ENCODE measurements around the gene DNAJB6. TPM values are rescaled to one million over a fixed set of nuclear protein-coding genes. Genes with fewer than 3 reads are reported as not detected.

Gene DNAJB6
- total RNA-seq, 1 experiment from 2014 or later, result 137 TPM

DNA sequence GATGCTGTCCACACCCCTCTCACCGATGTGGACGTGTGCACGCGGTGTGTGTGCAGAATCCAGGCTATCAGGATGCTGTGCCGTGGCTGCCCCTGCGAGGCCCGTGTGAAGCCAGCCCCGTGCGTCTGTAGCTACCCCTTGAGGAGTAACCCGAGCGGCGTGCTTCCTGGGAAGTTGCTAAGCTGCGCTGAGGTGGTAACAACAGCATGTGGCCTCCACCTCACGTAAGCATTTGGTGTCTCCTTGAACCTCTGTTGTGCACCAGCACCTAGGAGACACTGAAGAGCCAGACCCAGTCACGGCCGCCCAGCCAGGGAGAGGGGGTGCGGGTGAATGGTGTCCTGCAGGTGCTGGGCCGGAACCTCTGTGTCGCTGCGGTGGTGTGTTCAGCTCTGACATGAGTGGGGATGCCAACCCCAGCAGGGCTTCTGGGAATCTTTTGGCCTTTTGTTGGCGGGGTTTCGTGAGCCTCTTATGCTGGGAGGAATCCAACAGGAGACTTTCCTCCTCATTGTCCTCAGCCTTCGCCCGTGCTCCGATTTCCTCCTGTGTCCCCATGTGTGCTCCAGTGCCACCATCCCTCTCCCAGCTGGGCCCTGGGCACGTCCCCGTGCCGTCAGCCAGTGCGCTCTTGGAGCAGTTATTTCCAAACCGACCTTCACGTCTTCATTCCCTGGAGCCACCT, 60.4 kb downstream of the DNAJB6 start:
- Mint-ChIP-seq H3K27me3 (ENCODE audit: unreplicated experiment) (no peaks in the 10 kb centered on the region), H3K27ac (ENCODE audit: unreplicated experiment) (peak overlapping the region; percentile 9), H3K36me3 (ENCODE audit: insufficient read depth, unreplicated experiment) (peaks cover 71% of the 10 kb centered on the region), H3K9me3 (ENCODE audit: low read depth, unreplicated experiment) (no peaks in the 10 kb centered on the region), H3K4me1 (ENCODE audit: low read depth, unreplicated experiment) (peaks cover 14% of the 10 kb centered on the region), H3K4me3 (ENCODE audit: low read depth, unreplicated experiment) (no peak overlapping the region)
- CTCF ChIA-PET, result interaction anchor here (1.3 kb wide), 1 partner anchor 10 kb away, joined by 3 read pairs; no protein-coding TSS in a partner anchor
- intact Hi-C loops (cut with micrococcal nuclease; ENCODE audit: unreplicated experiment), result no loop called here
- TF ChIP-seq, protein P1, sequence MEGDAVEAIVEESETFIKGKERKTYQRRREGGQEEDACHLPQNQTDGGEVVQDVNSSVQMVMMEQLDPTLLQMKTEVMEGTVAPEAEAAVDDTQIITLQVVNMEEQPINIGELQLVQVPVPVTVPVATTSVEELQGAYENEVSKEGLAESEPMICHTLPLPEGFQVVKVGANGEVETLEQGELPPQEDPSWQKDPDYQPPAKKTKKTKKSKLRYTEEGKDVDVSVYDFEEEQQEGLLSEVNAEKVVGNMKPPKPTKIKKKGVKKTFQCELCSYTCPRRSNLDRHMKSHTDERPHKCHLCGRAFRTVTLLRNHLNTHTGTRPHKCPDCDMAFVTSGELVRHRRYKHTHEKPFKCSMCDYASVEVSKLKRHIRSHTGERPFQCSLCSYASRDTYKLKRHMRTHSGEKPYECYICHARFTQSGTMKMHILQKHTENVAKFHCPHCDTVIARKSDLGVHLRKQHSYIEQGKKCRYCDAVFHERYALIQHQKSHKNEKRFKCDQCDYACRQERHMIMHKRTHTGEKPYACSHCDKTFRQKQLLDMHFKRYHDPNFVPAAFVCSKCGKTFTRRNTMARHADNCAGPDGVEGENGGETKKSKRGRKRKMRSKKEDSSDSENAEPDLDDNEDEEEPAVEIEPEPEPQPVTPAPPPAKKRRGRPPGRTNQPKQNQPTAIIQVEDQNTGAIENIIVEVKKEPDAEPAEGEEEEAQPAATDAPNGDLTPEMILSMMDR (IDR thresholded peaks at IDR 0.05; ENCODE audit: unreplicated experiment), result no peak
- BruUV-seq (replicated peaks), result no TSS peak
- no peak for DNase-seq

DNA sequence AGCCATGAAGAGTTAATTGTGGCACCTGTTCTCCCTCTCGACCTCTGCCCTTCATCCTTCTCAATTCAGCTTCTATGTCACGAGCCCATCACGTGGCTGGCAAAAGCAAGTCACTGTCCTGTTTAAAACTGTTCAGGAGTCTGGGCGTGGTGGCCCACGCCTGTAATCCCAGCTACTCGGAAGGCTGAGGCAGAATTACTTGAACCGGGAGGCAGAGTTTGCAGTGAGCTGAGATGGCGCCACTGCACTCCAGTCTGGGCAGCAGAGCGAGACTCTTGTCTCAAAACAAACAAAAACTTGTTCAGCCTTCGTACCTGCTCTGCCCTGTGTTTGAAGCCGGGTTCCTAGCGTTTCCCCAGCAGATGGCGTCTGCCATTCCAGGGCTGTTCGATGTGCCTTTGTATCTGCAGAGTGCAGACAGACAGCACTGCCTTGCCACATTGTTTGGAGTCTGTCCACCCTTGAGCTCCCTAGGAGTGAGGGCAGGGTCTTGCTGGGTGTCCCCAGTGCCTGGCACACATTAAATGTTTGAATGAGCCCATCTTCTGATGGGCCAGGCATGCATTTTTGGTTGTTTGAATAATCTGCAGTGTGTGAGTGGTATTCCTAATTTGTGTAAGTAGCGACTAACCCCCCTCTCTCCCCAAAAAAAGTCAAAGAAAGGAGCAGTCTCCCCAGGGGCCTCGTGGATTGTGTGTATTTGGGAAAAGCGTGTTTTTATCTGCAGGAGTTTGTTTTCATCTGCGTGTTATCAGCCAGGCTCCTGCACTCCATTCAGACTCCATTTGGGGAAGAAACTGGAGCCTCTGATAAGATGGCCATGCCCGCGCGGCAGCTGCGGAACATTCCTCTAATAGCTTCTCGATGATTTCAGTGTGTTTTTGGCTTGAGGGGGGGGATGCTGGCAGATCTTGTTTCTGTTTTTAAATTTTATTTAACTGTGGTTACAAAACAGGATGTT, 61.2 kb downstream of the DNAJB6 start:
- Mint-ChIP-seq H3K4me3 (ENCODE audit: low read depth, unreplicated experiment) (no peak overlapping the region), H3K36me3 (ENCODE audit: insufficient read depth, unreplicated experiment) (peaks cover 72% of the 10 kb centered on the region), H3K4me1 (ENCODE audit: low read depth, unreplicated experiment) (peaks cover 18% of the 10 kb centered on the region), H3K27ac (ENCODE audit: unreplicated experiment) (peak overlapping the region; percentile 9), H3K27me3 (ENCODE audit: unreplicated experiment) (no peaks in the 10 kb centered on the region), H3K9me3 (ENCODE audit: low read depth, unreplicated experiment) (no peaks in the 10 kb centered on the region)
- intact Hi-C loops (cut with micrococcal nuclease; ENCODE audit: unreplicated experiment), result no loop called here
- TF ChIP-seq, protein P1 (IDR thresholded peaks at IDR 0.05; ENCODE audit: unreplicated experiment), result peak; percentile 28
- DNase-seq, result peak; percentile 58
- BruUV-seq (replicated peaks), result no TSS peak
- CTCF ChIA-PET, result interaction anchor here (1.3 kb wide), 1 partner anchor 9 kb away, joined by 3 read pairs; no protein-coding TSS in a partner anchor

DNA sequence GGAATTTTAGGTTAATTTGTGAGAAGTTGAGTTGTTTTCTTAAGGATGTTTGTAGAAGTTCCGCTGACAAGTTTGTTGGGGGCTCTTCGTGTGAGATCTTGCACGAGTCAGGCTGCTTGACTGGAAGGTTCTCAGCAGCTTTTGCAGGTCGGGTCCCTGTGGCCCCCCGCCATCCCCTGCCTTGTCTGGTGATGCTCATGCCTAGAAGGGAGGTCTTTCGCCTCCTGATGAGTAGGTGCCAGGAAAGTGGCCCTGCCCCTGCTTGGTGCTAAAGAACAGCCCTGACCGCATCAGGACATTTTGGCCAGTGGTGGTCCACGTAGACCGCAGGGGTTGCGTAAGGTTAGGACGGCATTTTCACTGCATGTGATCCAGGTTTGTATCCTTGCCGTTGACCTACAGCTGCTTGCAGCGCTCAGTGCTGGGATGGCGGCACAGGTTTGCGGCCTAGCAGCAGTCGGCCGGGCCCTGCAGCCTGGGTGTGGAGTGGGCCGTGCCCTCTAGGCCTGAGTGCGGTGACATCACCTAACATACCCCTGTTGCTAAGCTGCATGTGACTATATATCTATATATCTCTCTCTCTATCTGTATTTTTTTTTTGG, 62.4 kb downstream of the DNAJB6 start:
- intact Hi-C loops (cut with micrococcal nuclease; ENCODE audit: unreplicated experiment), result no loop called here
- CTCF ChIA-PET, result no interaction called here
- H3K4me1 Mint-ChIP-seq (ENCODE audit: low read depth, unreplicated experiment), result peaks cover 21% of the 10 kb centered on the region
- TF ChIP-seq, protein P1 (IDR thresholded peaks at IDR 0.05; ENCODE audit: unreplicated experiment), result no peak
- peaks cover 64% of the 10 kb centered on the region for H3K36me3 Mint-ChIP-seq (ENCODE audit: insufficient read depth, unreplicated experiment)
- no peaks in the 10 kb centered on the region for H3K27me3 Mint-ChIP-seq (ENCODE audit: unreplicated experiment)
- H3K9me3 Mint-ChIP-seq (ENCODE audit: low read depth, unreplicated experiment), result no peaks in the 10 kb centered on the region
- H3K27ac Mint-ChIP-seq (ENCODE audit: unreplicated experiment), result no peak overlapping the region
- no TSS peak for BruUV-seq (replicated peaks)
- no peak overlapping the region for H3K4me3 Mint-ChIP-seq (ENCODE audit: low read depth, unreplicated experiment)
- DNase-seq, result no peak

DNA sequence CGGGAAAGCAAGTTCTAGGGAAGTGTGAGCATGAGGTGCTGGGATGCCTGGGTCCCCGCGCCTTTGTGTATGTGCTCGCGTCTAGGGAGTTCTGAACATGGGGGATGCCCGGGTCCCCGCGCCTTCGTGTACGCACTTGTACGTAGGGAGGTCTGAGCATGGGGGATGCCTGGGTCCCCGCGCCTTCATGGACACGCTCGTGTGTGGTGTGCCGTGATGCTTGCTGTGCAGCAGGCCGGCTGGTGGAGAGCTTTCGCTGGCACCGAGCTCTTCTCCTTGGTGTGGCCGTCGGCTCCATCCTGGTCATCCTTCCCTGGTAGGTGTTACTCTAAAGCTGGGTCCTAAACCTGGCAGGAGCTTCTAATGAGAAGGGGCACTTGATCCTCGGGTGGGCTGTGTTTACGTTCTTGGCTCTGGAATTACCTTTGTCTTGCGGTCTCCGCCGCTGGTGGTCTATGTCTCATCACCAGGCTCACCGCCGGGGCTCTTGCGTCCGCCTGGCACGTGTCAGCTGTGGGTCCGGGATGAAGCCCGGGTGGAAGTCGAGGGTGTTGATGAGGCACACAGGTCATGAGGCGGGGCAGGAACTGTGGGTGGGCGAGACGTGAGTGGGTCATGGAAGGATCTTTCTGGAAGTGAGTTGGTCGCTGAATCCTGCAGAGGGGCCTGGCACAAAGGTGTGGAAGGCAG, 63.5 kb downstream of the DNAJB6 start:
- no peak for DNase-seq
- no peak overlapping the region for H3K27ac Mint-ChIP-seq (ENCODE audit: unreplicated experiment)
- H3K9me3 Mint-ChIP-seq (ENCODE audit: low read depth, unreplicated experiment), result no peaks in the 10 kb centered on the region
- TF ChIP-seq, protein P1 (IDR thresholded peaks at IDR 0.05; ENCODE audit: unreplicated experiment), result no peak
- H3K4me3 Mint-ChIP-seq (ENCODE audit: low read depth, unreplicated experiment), result no peak overlapping the region
- peaks cover 29% of the 10 kb centered on the region for H3K4me1 Mint-ChIP-seq (ENCODE audit: low read depth, unreplicated experiment)
- peaks cover 69% of the 10 kb centered on the region for H3K36me3 Mint-ChIP-seq (ENCODE audit: insufficient read depth, unreplicated experiment)
- BruUV-seq (replicated peaks), result no TSS peak
- CTCF ChIA-PET, result no interaction called here
- H3K27me3 Mint-ChIP-seq (ENCODE audit: unreplicated experiment), result no peaks in the 10 kb centered on the region
- intact Hi-C loops (cut with micrococcal nuclease; ENCODE audit: unreplicated experiment), result no loop called here

All from Calu3 (cell line).